Astrocyte (in vitro differentiated cells and primary cell): ENCODE results near the gene MARK4. TPM values are rescaled to one million over a fixed set of nuclear protein-coding genes. Genes with fewer than 3 reads are reported as not detected.

Experiments used
- DNase-seq: peaks from one replicate; pipeline ENCODE4 v3.0.0-alpha.2; 2010; ENCODE audit warnings: low read depth
- FAIRE-seq: peaks from 2 replicates; lab custom pipeline; 2011; peaks lifted over from hg19 to GRCh38; lab: Jason Lieb, UNC
- H2AFZ ChIP-seq: 2 replicates; pipeline ENCODE4 v1.6.0; 2012; ENCODE audit warnings: low read depth, low read length, inconsistent platforms
- H3K27ac ChIP-seq: 2 replicates; pipeline ENCODE4 v1.5.1; 2011; ENCODE audit warnings: low read depth, low read length, inconsistent platforms
- H3K27me3 ChIP-seq: 2 replicates; pipeline ENCODE4 v1.6.0; 2011; ENCODE audit warnings: low read length, inconsistent platforms; ENCODE audit not compliant: insufficient read depth
- H3K36me3 ChIP-seq: 2 replicates; pipeline ENCODE4 v1.5.1; 2011; ENCODE audit warnings: low read length, inconsistent platforms; ENCODE audit not compliant: insufficient read depth
- H3K4me1 ChIP-seq: 2 replicates; pipeline ENCODE4 v1.5.1; 2011; ENCODE audit warnings: low read length, inconsistent platforms; ENCODE audit not compliant: insufficient read depth
- H3K4me2 ChIP-seq: 2 replicates; pipeline ENCODE4 v1.6.0; 2012; ENCODE audit warnings: low read length, inconsistent platforms
- H3K4me3 ChIP-seq: 2 replicates; pipeline ENCODE4 v1.5.1; 2011; ENCODE audit warnings: low read depth, mild to moderate bottlenecking, low read length, inconsistent platforms; ENCODE audit not compliant: insufficient read depth
- H3K79me2 ChIP-seq: 2 replicates; pipeline ENCODE4 v1.6.0; 2012; ENCODE audit warnings: mild to moderate bottlenecking, low read length, inconsistent platforms; ENCODE audit not compliant: insufficient read depth
- H3K9ac ChIP-seq: 2 replicates; pipeline ENCODE4 v1.6.0; 2012; ENCODE audit warnings: mild to moderate bottlenecking, low read length, inconsistent platforms
- H3K9me3 ChIP-seq: 2 replicates; pipeline ENCODE4 v1.5.1; 2012; ENCODE audit warnings: low read depth, mild to moderate bottlenecking, low read length, inconsistent platforms; ENCODE audit not compliant: insufficient read depth
- H4K20me1 ChIP-seq: 2 replicates; pipeline ENCODE4 v1.6.0; 2012; ENCODE audit warnings: low read length, inconsistent platforms; ENCODE audit not compliant: insufficient read depth
- H3K27ac Mint-ChIP-seq: one replicate; pipeline ENCODE4 v1.8.0; 2021; ENCODE audit warnings: mild to moderate bottlenecking, mixed read lengths; ENCODE audit not compliant: unreplicated experiment
- H3K27me3 Mint-ChIP-seq: one replicate; pipeline ENCODE4 v1.8.0; 2021; ENCODE audit warnings: low read depth, mixed read lengths; ENCODE audit not compliant: unreplicated experiment
- H3K36me3 Mint-ChIP-seq: one replicate; pipeline ENCODE4 v1.8.0; 2021; ENCODE audit warnings: low read depth, mixed read lengths; ENCODE audit not compliant: unreplicated experiment
- H3K4me1 Mint-ChIP-seq: one replicate; pipeline ENCODE4 v1.8.0; 2021; ENCODE audit warnings: low read depth, mixed read lengths; ENCODE audit not compliant: unreplicated experiment
- H3K4me3 Mint-ChIP-seq: one replicate; pipeline ENCODE4 v1.8.0; 2021; ENCODE audit warnings: mild to moderate bottlenecking, moderate library complexity, mixed read lengths; ENCODE audit not compliant: unreplicated experiment
- H3K9me3 Mint-ChIP-seq: one replicate; pipeline ENCODE4 v1.8.0; 2021; ENCODE audit warnings: mild to moderate bottlenecking, mixed read lengths; ENCODE audit not compliant: unreplicated experiment
- EZH2 ChIP-seq: IDR thresholded peaks from 2 replicates; pipeline ENCODE4 v1.6.1; 2012; ENCODE audit warnings: mild to moderate bottlenecking, low read length, inconsistent platforms; ENCODE audit not compliant: insufficient read depth
- total RNA-seq: library from RNA; stranded (reverse); gene quantifications from 2 replicates; pipeline ENCODE4 v1.2.1, GENCODE V29; 2021
- TF ChIP-seq, protein P1 (sequence below): IDR thresholded peaks from 2 replicates; pipeline ENCODE4 v1.5.1; 2011; ENCODE audit warnings: low read depth, mild to moderate bottlenecking, inconsistent platforms, low read length, moderate library complexity; ENCODE audit not compliant: insufficient read depth

Gene MARK4
- total RNA-seq, 1 donor from 2014 or later: 61.0 TPM

DNA sequence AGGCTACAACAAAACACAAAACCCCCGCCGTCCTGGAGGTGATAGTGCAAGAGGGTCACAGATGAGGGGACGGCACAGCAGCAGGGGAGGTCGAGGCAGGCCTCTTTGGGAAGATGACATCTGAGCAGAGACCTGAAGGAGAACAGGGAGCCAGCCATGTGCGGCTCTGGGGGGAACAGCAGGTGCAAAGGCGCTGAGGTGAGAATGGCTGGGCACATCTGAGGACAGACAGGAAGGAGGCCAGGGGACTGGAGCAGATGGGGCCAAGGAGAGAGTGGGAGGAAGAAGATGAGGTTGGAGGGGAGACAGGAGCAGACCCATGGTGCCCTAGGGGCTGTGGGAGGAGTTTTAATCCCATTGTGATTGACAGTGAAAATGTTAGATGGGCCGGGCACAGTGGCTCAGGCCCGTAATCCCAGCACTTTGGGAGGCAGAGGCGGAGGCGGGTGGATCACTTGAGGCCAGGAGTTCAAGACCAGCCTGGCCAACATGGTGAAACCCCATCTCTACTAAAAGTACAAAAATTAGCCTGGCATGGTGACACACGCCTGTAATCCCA is 73.4 kb downstream of the MARK4 start:
- no peak overlapping the region for H3K27ac ChIP-seq
- H3K27ac Mint-ChIP-seq: no peak overlapping the region
- DNase-seq (no peak), FAIRE-seq (no peak)
- no peak overlapping the region for H3K9ac ChIP-seq
- TF ChIP-seq EZH2: no peak
- TF ChIP-seq, protein P1, sequence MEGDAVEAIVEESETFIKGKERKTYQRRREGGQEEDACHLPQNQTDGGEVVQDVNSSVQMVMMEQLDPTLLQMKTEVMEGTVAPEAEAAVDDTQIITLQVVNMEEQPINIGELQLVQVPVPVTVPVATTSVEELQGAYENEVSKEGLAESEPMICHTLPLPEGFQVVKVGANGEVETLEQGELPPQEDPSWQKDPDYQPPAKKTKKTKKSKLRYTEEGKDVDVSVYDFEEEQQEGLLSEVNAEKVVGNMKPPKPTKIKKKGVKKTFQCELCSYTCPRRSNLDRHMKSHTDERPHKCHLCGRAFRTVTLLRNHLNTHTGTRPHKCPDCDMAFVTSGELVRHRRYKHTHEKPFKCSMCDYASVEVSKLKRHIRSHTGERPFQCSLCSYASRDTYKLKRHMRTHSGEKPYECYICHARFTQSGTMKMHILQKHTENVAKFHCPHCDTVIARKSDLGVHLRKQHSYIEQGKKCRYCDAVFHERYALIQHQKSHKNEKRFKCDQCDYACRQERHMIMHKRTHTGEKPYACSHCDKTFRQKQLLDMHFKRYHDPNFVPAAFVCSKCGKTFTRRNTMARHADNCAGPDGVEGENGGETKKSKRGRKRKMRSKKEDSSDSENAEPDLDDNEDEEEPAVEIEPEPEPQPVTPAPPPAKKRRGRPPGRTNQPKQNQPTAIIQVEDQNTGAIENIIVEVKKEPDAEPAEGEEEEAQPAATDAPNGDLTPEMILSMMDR: no peak
- peaks cover 7% of the 10 kb centered on the region for H3K27me3 ChIP-seq
- no peak overlapping the region for H3K4me3 Mint-ChIP-seq
- H3K9me3 ChIP-seq: no peaks in the 10 kb centered on the region
- H3K27me3 Mint-ChIP-seq: peaks cover 18% of the 10 kb centered on the region
- H3K4me3 ChIP-seq: no peak overlapping the region
- peaks cover 2% of the 10 kb centered on the region for H3K4me1 Mint-ChIP-seq
- H3K36me3 ChIP-seq: no peaks in the 10 kb centered on the region
- H4K20me1 ChIP-seq: no peaks in the 10 kb centered on the region
- peaks cover 7% of the 10 kb centered on the region for H3K4me1 ChIP-seq
- H3K79me2 ChIP-seq: no peaks in the 10 kb centered on the region
- H3K9me3 Mint-ChIP-seq: no peaks in the 10 kb centered on the region
- H2AFZ ChIP-seq: no peak overlapping the region
- H3K36me3 Mint-ChIP-seq: no peaks in the 10 kb centered on the region
- no peak overlapping the region for H3K4me2 ChIP-seq

GRCh38 chr19:45327404-45328143 is 76.5 kb downstream of the MARK4 start:
- H3K9me3 Mint-ChIP-seq: no peaks in the 10 kb centered on the region

More at GRCh38 chr19:45327404-45328143, 76.5 kb downstream of the MARK4 start:
- Histone ChIP-seq H3K4me2 (no peak overlapping the region), H4K20me1 (no peaks in the 10 kb centered on the region), H3K27ac (no peak overlapping the region), H3K9me3 (no peaks in the 10 kb centered on the region), H2AFZ (no peak overlapping the region), H3K9ac (no peak overlapping the region), H3K27me3 (peaks cover 7% of the 10 kb centered on the region), H3K79me2 (no peaks in the 10 kb centered on the region), H3K4me1 (peaks cover 7% of the 10 kb centered on the region), H3K36me3 (no peaks in the 10 kb centered on the region), H3K4me3 (no peak overlapping the region)
- TF ChIP-seq, protein P1: no peak
- no peak for TF ChIP-seq EZH2
- no peak for FAIRE-seq
- Mint-ChIP-seq H3K36me3 (no peaks in the 10 kb centered on the region), H3K4me3 (no peak overlapping the region), H3K27ac (no peak overlapping the region), H3K27me3 (peaks cover 11% of the 10 kb centered on the region), H3K4me1 (peaks cover 2% of the 10 kb centered on the region)
- no peak for DNase-seq
